Gastrocnemius medialis (tissue), 4 donors: ENCODE data around the gene IDH2. TPM values are rescaled to one million over a fixed set of nuclear protein-coding genes. Genes with fewer than 3 reads are reported as not detected.
A peak's percentile ranks its signal among the peaks of the same experiment; 100 is the strongest.

Experiments
- ATAC-seq, 2 donors: fragments of 150-250 bp; one replicate each; pipeline ENCODE4 v1.9.1; 2016
- DNase-seq, 2 donors: peaks; one replicate each; pipeline ENCODE4 v3.0.0-alpha.2; 2019
- H3K27ac ChIP-seq, 4 donors: fragments of 200-600 bp; sonication (generic); 1 replicate in 1 of 4; 2 replicates in 3 of 4; pipeline ENCODE4 v1.5.1; 2016 to 2018; ENCODE audit warnings: mild to moderate bottlenecking in 2 of 4, moderate library complexity in 1 of 4
- H3K27me3 ChIP-seq, 3 donors: fragments of 200-600 bp; sonication (generic) in 2 of 3; 1 replicate in 1 of 3; 2 replicates in 2 of 3; pipeline versions ENCODE4 v1.5.1 to v1.6.0; 2016 to 2019; ENCODE audit warnings: mild to moderate bottlenecking in 1 of 3, moderate library complexity in 1 of 3
- H3K36me3 ChIP-seq, 2 donors: fragments of 200-600 bp; sonication (generic) in 1 of 2; one replicate each; pipeline ENCODE4 v1.5.1; 2017 to 2018
- H3K4me1 ChIP-seq, 2 donors: fragments of 200-600 bp; sonication (generic) in 1 of 2; one replicate each; pipeline ENCODE4 v1.5.1; 2016 to 2017; ENCODE audit warnings: mild to moderate bottlenecking in 2 of 2
- H3K4me3 ChIP-seq, 4 donors: fragments of 200-600 bp; sonication (generic) in 3 of 4; 1 replicate in 1 of 4; 2 replicates in 3 of 4; pipeline ENCODE4 v1.5.1; 2016 to 2019; ENCODE audit warnings: mild to moderate bottlenecking in 2 of 4
- H3K9me3 ChIP-seq, 3 donors: fragments of 200-600 bp; sonication (generic) in 2 of 3; 1 replicate in 1 of 3; 2 replicates in 2 of 3; pipeline ENCODE4 v1.5.1; 2016 to 2019
- CTCF ChIP-seq, 5 experiments: fragments of 450-650 bp in 3 of 5; fragments of 200-600 bp in 2 of 5; sonication (generic) in 2 of 5; IDR thresholded peaks in 4 of 5; conservative IDR thresholded peaks in 1 of 5; 1 replicate in 4 of 5; 2 replicates in 1 of 5; pipeline ENCODE4 v1.5.1; 2016 to 2019; ENCODE audit warnings: antibody characterized with exemption in 5 of 5, mild to moderate bottlenecking in 3 of 5, moderate library complexity in 3 of 5
- POLR2A ChIP-seq, 2 donors: fragments of 450-650 bp; IDR thresholded peaks; one replicate each; pipeline ENCODE4 v1.6.1; 2017; ENCODE audit warnings: antibody characterized with exemption in 2 of 2, mild to moderate bottlenecking in 2 of 2, moderate library complexity in 2 of 2
- in situ Hi-C, 4 donors: fragments of 200-750 bp; cut with MboI; loops; one replicate each; pipeline versions ENCODE4 v1.15.0 to v1.8.0; 2017; ENCODE audit warnings: low sequenced_read_pairs in 4 of 4
- intact Hi-C: fragments of 100-400 bp; cut with DNase I; formaldehyde crosslinking; loops from one replicate; pipeline ENCODE4 v1.15.1; 2023; ENCODE audit warnings: low total_unique reads
- total RNA-seq, 4 donors: library from RNA; depleted of rRNA; stranded (reverse); fragments of >200 nt; gene quantifications; one replicate each; pipeline versions ENCODE4 v1.1.0 to v1.2.3, GENCODE V29; 2016

IDH2 gene
- total RNA-seq, 4 donors from 2014 or later: 349 to 547 (median 423) TPM

DNA sequence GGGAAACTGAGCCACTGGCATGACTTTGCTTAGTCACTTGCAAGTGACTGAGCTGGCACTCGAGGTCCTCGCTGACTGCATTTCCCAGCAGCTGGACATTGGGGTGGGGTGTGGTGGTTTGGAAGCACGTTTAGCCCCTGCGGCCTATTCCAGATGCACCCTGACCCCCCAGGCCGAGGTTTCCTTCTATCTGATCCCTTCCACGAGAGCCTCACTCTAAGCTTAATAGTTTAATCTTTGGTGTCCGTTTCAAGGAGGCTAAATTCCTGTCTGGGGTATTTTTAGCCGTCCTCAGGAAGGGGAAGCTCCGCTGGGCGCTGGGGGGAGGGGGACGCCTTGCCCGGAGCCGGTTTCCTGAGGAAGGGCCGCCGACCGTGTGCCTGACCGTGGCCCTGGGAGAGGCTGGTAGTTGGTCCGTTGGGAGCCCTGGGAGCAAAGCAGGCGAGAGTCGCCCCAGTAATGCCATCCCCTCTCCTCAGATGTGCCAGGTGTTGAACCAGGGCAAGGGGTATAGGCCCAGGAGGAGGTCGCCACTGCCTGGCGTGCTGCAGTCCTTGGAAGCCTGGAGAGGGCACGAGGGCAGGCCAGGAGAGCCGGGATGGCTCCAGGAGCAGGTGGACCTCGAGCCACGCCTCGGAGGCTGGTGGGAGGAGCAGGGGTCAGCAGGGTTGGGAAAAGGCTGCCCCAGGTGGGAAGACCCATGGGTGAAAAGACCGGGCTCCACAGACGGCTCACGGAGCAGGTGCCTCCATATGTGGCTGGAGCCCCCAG lies 37.2 kb downstream of the IDH2 start:
- intact Hi-C loops (no loop called here), in situ Hi-C loops (no loop called here)
- TF ChIP-seq CTCF (IDR thresholded peaks at IDR 0.05 in 4 of 5, conservative IDR thresholded peaks at IDR 0.05 in 1 of 5) (no peak), POLR2A (IDR thresholded peaks at IDR 0.05) (peak in 1 of 2 donors; percentile 17)
- DNase-seq (peak; percentile 29 to 56), ATAC-seq (peak; percentile 49 to 74)
- Histone ChIP-seq H3K36me3 (no peaks in the 10 kb centered on the region), H3K27ac (peak overlapping the region; percentile 77 to 89 (median 82)), H3K4me3 (peak overlapping the region; percentile 1 to 28 (median 13)), H3K4me1 (peaks cover 49 to 52% of the 10 kb centered on the region in 2 donors), H3K9me3 (no peaks in the 10 kb centered on the region), H3K27me3 (no peaks in the 10 kb centered on the region)

GRCh38 chr15:90063770-90064247 lies 38.5 kb downstream of the IDH2 start:
- Histone ChIP-seq H3K9me3 (no peaks in the 10 kb centered on the region), H3K27me3 (no peaks in the 10 kb centered on the region), H3K4me3 (no peak overlapping the region), H3K4me1 (peaks cover 49 to 52% of the 10 kb centered on the region in 2 donors), H3K36me3 (no peaks in the 10 kb centered on the region), H3K27ac (peak overlapping the region; percentile 77 to 89 (median 82))
- TF ChIP-seq CTCF (IDR thresholded peaks at IDR 0.05 in 4 of 5, conservative IDR thresholded peaks at IDR 0.05 in 1 of 5) (no peak), POLR2A (IDR thresholded peaks at IDR 0.05) (no peak)
- DNase-seq: peak in 1 of 2 donors; percentile 37
- no peak for ATAC-seq
- intact Hi-C loops: no loop called here
- in situ Hi-C loops: no loop called here

- TF ChIP-seq CTCF (IDR thresholded peaks at IDR 0.05 in 4 of 5, conservative IDR thresholded peaks at IDR 0.05 in 1 of 5) (no peak), POLR2A (IDR thresholded peaks at IDR 0.05) (no peak)
- no peaks in the 10 kb centered on the region for H3K9me3 ChIP-seq
- DNase-seq (no peak), ATAC-seq (peak; percentile 16 to 20)
- in situ Hi-C loops (no loop called here), intact Hi-C loops (no loop called here)
- peak overlapping the region; percentile 77 to 89 (median 82) for H3K27ac ChIP-seq
- H3K36me3 ChIP-seq: no peaks in the 10 kb centered on the region
- peaks cover 49 to 52% of the 10 kb centered on the region in 2 donors for H3K4me1 ChIP-seq
- no peaks in the 10 kb centered on the region for H3K27me3 ChIP-seq
- no peak overlapping the region for H3K4me3 ChIP-seq
Measured at GRCh38 chr15:90062973-90063769, 39.1 kb downstream of the IDH2 start.

GRCh38 chr15:90062462-90062932 lies 39.8 kb downstream of the IDH2 start:
- in situ Hi-C loops: no loop called here
- Histone ChIP-seq H3K27ac (peak overlapping the region; percentile 53 to 89 (median 81)), H3K4me3 (no peak overlapping the region), H3K27me3 (no peaks in the 10 kb centered on the region), H3K4me1 (peaks cover 49 to 52% of the 10 kb centered on the region in 2 donors), H3K9me3 (no peaks in the 10 kb centered on the region), H3K36me3 (no peaks in the 10 kb centered on the region)
- no peak for ATAC-seq
- TF ChIP-seq CTCF (IDR thresholded peaks at IDR 0.05 in 4 of 5, conservative IDR thresholded peaks at IDR 0.05 in 1 of 5): no peak
- TF ChIP-seq POLR2A (IDR thresholded peaks at IDR 0.05): no peak
- no peak for DNase-seq
- intact Hi-C loops: no loop called here
